Measurements from ENCODE around the gene MRPL40.

MRPL40 gene

GRCh38 chr22:19483481-19484244 is 51.3 kb downstream of the MRPL40 start:
- CTCF ChIA-PET = interaction anchor here (1.5 to 9.1 kb wide), 2 partner anchors 38 to 147 kb away, joined by 3 to 64 read pairs; no protein-coding TSS in a partner anchor
- no peak overlapping the region for H3K27ac ChIP-seq (ENCODE audit: insufficient read depth in 1 of 2, low read depth in 1 of 2, low read length in 2 of 2, poor library complexity in 1 of 2, severe bottlenecking in 2 of 2)
- H3K9me3 ChIP-seq (ENCODE audit: control extremely low read depth in 1 of 5, control insufficient read depth in 4 of 5, insufficient read depth in 2 of 5, low read depth in 1 of 5, low read length in 4 of 5) = no peaks in the 10 kb centered on the region
- no peak for DNase-seq
- H3K36me3 ChIP-seq (ENCODE audit: control insufficient read depth in 4 of 4, insufficient read depth in 4 of 4, low read length in 3 of 4) = peaks cover 10 to 49% (median 22%) of the 10 kb centered on the region in 4 experiments
- WGBS (ENCODE audit: insufficient coverage) = 95% methylated on average over 7 of the region's 8 CpGs
- no peaks in the 10 kb centered on the region for H3K27me3 ChIP-seq (replicated peaks in 2 of 5; ENCODE audit: control insufficient read depth in 4 of 5, insufficient read depth in 5 of 5, low read length in 4 of 5)
- H3K4me3 ChIP-seq (ENCODE audit: control insufficient read depth in 1 of 7, extremely low read depth in 1 of 7, insufficient read depth in 4 of 7, low read depth in 2 of 7, low read length in 6 of 7) = no peak overlapping the region
- POLR2A ChIA-PET = no interaction called here
- peaks cover 4 to 12% (median 12%) of the 10 kb centered on the region in 4 experiments for H3K4me1 ChIP-seq (ENCODE audit: control extremely low read depth in 1 of 4, control insufficient read depth in 4 of 4, insufficient read depth in 4 of 4, low read length in 3 of 4)
